ENCODE data around the gene TFB2M. TPM values are rescaled to one million over a fixed set of nuclear protein-coding genes. Genes with fewer than 3 reads are reported as not detected.

The TFB2M gene
- total and polyA plus RNA-seq, 10 of the 15 experiments (the other 5 are each of a cell fraction or from before 2014, with no cell fraction given) = 25.2 to 66.0 (median 36.1) TPM

- DNase-seq (ENCODE audit: low read depth, low spot score) (no peak), ATAC-seq (no peak), FAIRE-seq (no peak)
- no peaks in the 10 kb centered on the region for H3K27me3 ChIP-seq (replicated peaks in 1 of 2; ENCODE audit: control insufficient read depth in 2 of 2, insufficient read depth in 2 of 2, low read length in 1 of 2)
- no peak overlapping the region for H2AFZ ChIP-seq (ENCODE audit: control insufficient read depth, low read depth, low read length)
- in situ Hi-C loops (cut with MboI) = no loop called here
- no peak overlapping the region for H3K9ac ChIP-seq (ENCODE audit: control insufficient read depth, insufficient read depth, low read length)
- H3K4me3 ChIP-seq = no peak overlapping the region
- no peak overlapping the region for H3K27ac ChIP-seq (ENCODE audit: control insufficient read depth, insufficient read depth)
- H3K9me3 ChIP-seq (replicated peaks; ENCODE audit: control insufficient read depth, insufficient read depth, low read length) = no peaks in the 10 kb centered on the region
- no peaks in the 10 kb centered on the region; the same call in 1 of the 2 replicates for H3K4me1 ChIP-seq (ENCODE audit: control insufficient read depth, insufficient read depth, low read length)
- H3K79me2 ChIP-seq (ENCODE audit: control insufficient read depth, insufficient read depth, low read length) = no peaks in the 10 kb centered on the region; the same call in none of the 2 replicates
- ChIA-PET SMC1A (ENCODE audit: uncharacterized antibody, unreplicated experiment) (no interaction called here), CTCF (no interaction called here), POLR2A (no interaction called here), RAD21 (ENCODE audit: unreplicated experiment) (no interaction called here)
- BruUV-seq (replicated peaks) = no TSS peak
- TF ChIP-seq ZNF274 (IDR thresholded peaks at IDR 0.05; ENCODE audit: insufficient read depth, insufficient read length) (no peak), KLF5 (IDR thresholded peaks at IDR 0.05; ENCODE audit: partially characterized antibody) (no peak), NFYA (IDR thresholded peaks at IDR 0.05; ENCODE audit: borderline replicate concordance, low read depth, low read length) (no peak), SMAD5 (IDR thresholded peaks at IDR 0.05; ENCODE audit: low read depth) (no peak), CREB1 (IDR thresholded peaks at IDR 0.05; ENCODE audit: low read depth) (no peak), BRCA1 (IDR thresholded peaks at IDR 0.05; ENCODE audit: low read depth, low read length) (no peak)
- TF ChIP-seq, protein P1, sequence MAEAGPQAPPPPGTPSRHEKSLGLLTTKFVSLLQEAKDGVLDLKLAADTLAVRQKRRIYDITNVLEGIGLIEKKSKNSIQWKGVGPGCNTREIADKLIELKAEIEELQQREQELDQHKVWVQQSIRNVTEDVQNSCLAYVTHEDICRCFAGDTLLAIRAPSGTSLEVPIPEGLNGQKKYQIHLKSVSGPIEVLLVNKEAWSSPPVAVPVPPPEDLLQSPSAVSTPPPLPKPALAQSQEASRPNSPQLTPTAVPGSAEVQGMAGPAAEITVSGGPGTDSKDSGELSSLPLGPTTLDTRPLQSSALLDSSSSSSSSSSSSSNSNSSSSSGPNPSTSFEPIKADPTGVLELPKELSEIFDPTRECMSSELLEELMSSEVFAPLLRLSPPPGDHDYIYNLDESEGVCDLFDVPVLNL (IDR thresholded peaks at IDR 0.05; ENCODE audit: low read depth, low read length) = no peak
- 95% methylated on average over 4 of the region's 4 CpGs for WGBS (ENCODE audit: insufficient coverage, insufficient replicate concordance, low lambda C conversion rate, missing lambda C conversion rate)
- H3K4me2 ChIP-seq (ENCODE audit: control insufficient read depth, insufficient read depth) = no peak overlapping the region
- H4K20me1 ChIP-seq (ENCODE audit: control insufficient read depth, insufficient read depth) = no peaks in the 10 kb centered on the region
- H3K36me3 ChIP-seq (ENCODE audit: control insufficient read depth in 2 of 2, insufficient read depth in 2 of 2, low read length in 1 of 2) = no peaks in the 10 kb centered on the region; a peak in 1 of 4 replicates
- intact Hi-C loops (cut with micrococcal nuclease; ENCODE audit: unreplicated experiment) = no loop called here
These were observed 43.6 kb upstream of the TFB2M start for GRCh38 chr1:246609632-246610031.
